ENCODE results near the gene OTOGL.

DNA sequence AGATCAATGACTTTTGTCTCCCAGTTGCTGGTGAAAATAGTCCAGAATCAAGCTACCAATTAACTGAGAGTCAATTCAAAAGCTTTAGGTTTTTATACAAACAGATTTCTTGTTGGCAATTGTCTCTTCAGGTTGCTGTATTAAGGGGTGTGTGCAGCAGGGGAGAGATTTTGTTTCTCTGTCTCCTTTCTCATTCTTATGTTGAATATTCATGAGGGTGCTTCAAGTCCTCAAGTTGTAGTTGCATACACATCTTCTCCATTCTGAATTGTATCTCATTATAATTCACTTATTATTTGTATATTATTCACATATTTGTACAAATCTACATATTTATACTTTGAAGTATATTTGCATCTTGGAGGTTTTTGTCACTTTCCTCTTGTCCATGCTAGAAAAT is 218.0 kb downstream of the OTOGL start:
- TF ChIP-seq ELF4 (IDR thresholded peaks at IDR 0.05) (no peak), BHLHE40 (IDR thresholded peaks at IDR 0.05; ENCODE audit: borderline replicate concordance) (no peak), HDGF (IDR thresholded peaks at IDR 0.05; ENCODE audit: borderline replicate concordance) (no peak), ZNF384 (IDR thresholded peaks at IDR 0.05) (no peak), LEF1 (IDR thresholded peaks at IDR 0.05; ENCODE audit: borderline replicate concordance) (no peak), NFRKB (IDR thresholded peaks at IDR 0.05) (no peak)

All from HEK293T (cell line).